ENCODE data around the gene CNST. TPM values are rescaled to one million over a fixed set of nuclear protein-coding genes. Genes with fewer than 3 reads are reported as not detected.
"Not testable (repeated sequence)": the region's sequence is repeated elsewhere in the genome, so short reads cannot be mapped to it uniquely, and the experiment has no call there.

The CNST gene
- total RNA-seq, 1 donor from 2014 or later, result 27.5 TPM

DNA sequence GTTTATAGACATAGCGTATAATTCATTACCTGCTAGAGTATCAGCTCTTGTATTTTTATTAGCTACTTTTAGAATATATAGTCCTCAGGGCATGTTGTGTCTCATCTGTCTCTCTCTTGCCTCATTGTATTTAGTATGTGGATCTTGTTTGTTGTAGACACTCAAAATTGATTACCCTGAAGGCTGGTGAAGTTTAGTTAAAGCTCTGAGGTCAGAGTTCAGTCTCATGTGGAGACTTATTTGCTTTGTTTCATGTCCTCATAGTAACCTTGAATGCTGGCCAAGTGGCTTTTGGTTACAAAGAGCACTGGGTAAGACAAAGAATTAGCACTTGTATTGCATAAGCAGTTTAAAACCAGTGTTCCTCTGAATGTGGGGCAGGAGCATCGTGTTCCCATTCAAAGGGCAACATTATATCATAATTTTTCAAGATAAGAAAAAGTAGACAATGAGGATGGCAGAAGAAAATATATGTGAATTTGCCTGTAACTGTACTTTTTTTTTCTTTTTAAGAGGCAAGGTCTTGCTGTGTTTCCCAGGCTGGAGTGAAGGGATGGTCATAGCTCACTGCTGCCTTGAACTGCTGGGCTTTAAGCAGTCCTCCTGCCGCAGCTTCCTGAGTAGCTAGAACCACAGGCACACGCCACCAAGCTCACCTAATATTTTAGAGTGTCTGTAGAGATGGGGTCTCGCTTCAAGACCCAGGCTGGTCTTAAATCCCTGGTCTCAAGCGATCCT lies 17.4 kb downstream of the CNST start:
- peak; percentile 37 for DNase-seq

- DNase-seq, result no peak
Observed at GRCh38 chr1:246587032-246587431, 20.8 kb downstream of the CNST start.

DNA sequence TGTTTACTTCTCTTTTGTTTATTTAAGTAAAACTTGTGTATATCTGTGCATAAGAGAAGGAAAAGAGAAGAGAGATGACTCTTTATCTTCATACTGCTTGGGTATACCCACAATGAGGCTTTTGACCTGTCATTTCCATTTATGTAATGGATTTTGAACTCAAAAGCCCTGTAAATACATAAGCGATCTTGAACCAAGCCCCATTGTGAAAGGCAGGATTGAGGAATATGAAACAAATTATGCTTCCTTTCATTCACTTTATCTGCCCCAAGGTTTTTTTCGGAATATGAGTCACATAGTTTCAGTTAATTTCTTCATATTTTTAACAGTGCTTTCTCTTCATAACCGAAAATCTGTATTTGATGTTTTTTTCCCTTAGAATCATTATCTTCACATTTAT lies 21.4 kb downstream of the CNST start:
- DNase-seq, result no peak

DNA sequence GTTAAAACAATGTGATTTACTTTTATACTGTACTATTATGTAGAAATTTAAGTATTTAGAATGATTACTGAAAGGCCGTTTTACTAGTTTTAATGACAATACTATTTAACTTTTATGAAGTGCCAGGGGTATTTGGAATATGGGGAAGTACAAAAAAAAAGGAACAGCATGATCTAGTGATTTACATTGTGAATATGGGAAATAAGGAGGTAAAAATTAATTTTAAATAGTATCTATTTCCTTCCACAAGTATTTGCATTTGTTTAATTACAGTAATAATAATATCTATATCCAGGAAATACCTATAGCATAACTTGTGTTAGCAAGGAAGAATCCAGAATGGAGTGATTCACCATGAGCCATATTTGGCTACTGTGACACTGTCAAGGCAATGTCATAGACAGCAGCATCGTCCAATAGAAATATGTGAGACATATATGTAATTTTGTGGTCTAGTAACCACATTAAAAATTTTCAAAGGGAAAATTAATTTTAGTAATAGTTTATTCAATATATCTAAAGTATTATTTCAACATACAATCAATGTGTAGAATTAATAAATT lies 22.0 kb downstream of the CNST start:
- DNase-seq, result no peak

- DNase-seq, result not testable (repeated sequence)
Observed at GRCh38 chr1:246589919-246590318, 23.7 kb downstream of the CNST start.

DNA sequence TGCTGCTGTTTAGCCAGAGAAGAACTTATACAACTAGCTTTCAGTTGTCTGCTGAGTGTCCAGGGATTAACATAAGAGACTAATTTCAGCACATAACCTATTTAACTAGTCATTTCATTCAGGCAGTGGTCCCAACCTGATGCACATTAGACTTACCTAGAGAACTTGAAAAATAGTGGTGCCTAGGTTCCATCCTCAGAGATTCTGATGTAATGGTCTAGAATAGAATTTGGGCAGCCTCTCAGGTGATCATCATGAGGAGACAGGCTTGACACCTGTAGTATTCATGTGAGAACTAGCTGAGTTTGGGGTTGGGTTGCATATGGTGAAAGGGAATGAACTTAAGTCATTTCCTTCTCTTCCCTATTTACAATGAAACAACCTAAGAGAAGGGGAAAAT lies 24.8 kb downstream of the CNST start:
- no peak for DNase-seq

DNA sequence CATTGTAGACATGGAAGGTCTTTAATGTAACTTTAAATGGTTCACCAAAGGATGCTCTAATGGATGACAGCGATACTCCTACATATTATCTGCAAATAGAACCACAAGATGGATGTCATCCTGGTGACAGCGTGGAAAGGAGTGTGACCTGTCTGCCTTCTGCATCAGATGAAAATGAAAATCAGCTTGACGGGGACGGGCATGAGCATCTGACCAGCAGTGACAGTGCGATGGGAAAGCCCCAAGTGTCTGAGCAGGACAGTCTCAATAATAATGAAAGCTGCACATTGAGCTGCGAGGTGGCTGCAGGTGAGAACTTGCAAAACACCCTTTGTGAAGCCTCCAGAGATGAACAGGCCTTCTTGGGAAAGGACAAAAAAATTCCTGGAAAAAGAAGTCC lies 25.2 kb downstream of the CNST start:
- no peak for DNase-seq

- no peak for DNase-seq
Observed at GRCh38 chr1:246591958-246592357, 25.7 kb downstream of the CNST start.

DNA sequence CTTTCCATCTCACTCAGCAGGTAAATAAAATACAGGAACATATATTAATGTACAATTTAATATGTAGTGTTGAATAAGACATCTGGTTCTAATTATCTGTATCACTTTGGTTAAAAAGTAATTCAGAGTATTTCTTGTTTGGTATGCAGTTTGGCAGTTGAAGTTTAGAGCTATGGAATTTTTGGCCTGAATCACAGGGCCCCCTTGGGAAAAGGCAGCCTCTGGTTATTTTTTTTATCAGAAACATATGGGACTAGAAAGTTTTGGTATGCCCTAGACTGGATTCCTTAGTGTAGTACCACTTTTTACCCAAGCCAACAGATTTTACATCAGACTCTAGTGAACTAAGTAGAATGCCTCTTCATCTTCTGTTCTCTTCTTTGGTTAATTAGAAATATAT lies 26.4 kb downstream of the CNST start:
- peak; percentile 29 for DNase-seq

- no peak for DNase-seq
Observed at GRCh38 chr1:246595146-246595545, 28.9 kb downstream of the CNST start.

DNA sequence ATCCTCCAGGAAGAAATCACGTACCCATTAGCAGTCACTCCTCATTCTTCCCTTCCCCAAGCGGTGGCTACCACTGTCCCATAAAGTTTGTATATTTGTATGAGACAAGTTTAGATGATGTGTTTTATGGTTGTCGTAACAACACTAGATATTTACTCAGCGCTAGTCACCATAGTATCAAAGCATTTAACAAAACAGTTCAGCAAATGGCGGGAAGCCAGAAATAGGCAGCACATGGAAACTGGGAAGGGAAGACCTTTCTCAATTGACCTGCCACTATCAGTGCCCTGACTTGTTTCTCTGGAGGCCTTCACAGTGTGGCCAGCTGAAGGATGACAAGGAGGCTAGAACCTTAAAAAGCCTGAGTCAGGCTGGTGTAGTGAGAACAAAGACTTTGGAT lies 31.1 kb downstream of the CNST start:
- DNase-seq, result peak; percentile 53

DNA sequence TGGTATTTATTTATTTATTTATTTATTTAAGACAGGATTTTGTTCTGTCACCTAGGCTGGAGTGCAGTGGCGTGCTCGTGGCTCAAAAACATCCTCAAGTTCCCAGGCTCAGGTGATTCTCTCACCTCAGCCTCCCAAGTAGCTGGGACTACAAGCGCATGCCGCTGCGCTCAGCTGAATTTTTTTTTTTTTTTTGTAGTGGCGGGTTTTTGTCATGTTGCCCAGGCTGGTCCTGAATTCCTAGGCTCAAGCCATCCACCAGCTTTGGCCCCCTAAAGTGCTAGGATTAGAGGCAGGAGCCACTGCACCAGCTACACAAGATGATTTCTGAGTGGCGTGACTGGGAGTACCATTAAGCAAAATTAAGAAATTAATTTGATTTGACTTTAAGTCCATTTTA lies 31.7 kb downstream of the CNST start:
- no peak for DNase-seq

- no peak for DNase-seq
Observed at GRCh38 chr1:246599315-246599714, 33.1 kb downstream of the CNST start.

DNA sequence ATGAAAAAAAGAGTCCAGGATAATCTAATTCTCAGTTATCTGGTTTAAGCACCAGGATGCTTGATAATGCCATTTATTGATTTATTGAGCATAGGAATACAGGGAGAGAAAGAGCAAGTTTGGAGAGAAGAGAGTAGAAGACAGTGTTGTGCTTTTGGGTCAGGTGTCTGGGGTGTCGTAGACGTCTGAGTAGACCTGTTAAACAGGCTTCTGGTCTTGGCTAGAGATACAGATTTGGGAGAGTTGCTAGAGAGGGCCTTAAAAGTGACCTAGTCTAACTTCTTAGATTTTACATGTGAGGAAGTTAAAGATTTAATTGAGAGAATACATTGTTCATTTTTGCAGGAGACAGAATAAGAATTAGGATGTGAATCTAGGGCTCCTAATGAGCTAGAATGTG lies 34.3 kb downstream of the CNST start:
- no peak for DNase-seq

GRCh38 chr1:246602194-246602593 lies 35.9 kb downstream of the CNST start:
- no peak for DNase-seq

- not testable (repeated sequence) for DNase-seq
Observed at GRCh38 chr1:246605231-246605630, 39.0 kb downstream of the CNST start.

- no peak for DNase-seq
Observed at GRCh38 chr1:246607462-246607861, 41.2 kb downstream of the CNST start.

DNA sequence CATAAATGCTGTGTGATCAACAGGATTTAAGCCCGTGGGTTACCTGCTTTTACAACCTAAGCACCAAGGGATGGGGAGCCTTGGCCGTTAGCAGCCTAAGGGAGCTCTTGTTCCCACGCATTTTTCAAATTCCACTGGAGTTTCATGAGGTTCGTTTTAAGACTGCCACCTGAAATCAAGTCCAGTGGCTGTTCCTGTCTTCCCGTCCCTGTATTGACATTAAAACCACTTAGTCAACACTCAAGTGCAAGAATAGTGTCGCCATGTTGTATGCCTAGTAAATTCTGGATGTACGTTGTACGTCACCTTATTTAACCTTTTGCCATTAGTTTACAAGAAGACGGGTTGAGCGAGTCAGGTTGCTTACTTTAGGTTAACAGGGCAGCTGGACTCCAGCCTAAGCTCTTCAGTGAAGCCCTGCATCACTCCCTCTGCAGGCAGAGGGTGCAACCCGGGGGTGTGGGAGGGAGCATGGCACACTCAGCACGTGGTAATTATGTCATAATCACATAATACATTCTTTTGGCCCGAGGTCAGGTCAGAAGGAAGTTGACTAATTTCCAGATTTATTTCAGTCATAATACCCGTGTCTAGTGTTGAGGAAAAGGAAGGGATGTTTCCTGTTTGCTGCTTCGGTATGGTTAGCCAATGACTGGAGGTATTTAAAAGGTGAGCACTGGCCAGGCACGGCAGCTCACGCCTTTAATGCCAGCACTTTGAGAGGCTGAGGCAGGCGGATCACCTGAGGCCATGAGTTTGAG lies 42.5 kb downstream of the CNST start:
- peak; percentile 20 for DNase-seq

- no peak for DNase-seq
Observed at GRCh38 chr1:246609632-246610031, 43.4 kb downstream of the CNST start.

- DNase-seq, result no peak
Observed at GRCh38 chr1:246613096-246613758, 47.0 kb downstream of the CNST start.

DNA sequence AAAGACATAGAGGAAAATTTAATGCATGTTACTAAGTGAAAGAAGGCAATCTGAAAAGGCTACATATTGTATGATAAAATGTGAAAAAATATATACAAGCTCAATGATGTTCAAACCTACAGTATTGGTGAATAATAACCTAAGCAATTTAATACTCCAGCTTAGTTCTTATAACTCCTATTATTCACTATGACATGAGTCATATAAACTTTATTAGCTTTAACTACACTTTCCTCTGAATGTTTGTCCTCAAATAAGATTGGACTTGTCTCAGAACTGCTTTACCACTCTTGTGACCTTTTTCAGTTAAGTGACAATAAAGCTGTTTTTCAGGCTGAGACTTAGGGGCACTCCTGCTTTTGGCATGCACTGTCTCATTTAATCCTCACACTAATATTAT lies 50.9 kb downstream of the CNST start:
- DNase-seq, result no peak

GRCh38 chr1:246617768-246618167 lies 51.5 kb downstream of the CNST start:
- DNase-seq, result no peak

DNA sequence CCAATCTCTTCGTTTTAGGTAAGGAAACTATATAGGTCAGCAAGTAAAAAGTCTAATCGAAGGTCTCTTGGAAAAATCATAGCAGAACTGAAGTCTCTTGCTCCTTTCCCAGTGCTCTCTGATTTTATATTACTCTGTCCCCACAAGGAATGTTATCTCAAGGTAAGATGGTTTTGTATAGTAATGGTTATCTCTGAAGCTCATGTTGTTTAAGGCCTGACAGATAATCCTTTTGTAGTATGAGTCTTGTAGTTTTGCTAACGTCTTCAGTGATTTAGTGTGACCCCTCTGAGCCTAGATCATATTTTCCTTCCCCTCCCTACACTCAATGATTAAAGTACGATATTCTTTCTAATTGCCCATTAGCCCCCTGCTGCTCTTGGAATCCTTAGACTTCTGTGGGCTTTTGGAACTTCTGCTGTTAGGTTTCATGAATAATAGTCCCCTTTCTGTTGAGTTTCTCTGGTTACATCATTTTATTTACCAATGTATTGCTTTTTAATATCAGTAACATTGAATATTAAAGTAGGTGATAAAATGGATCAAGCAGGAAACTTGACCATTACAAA lies 52.1 kb downstream of the CNST start:
- no peak for DNase-seq

Measured in tongue (tissue), 2 donors.